Type B pancreatic cell (in vitro differentiated cells): Measurements from ENCODE around the gene CCNC. TPM values are rescaled to one million over a fixed set of nuclear protein-coding genes. Genes with fewer than 3 reads are reported as not detected.
A peak's percentile ranks its signal among the peaks of the same experiment; 100 is the strongest.

ENCODE experiments used
- DNase-seq: peaks from one replicate; pipeline ENCODE4 v3.0.0; 2021; ENCODE audit warnings: mixed read lengths; ENCODE audit not compliant: unreplicated experiment; ENCODE audit errors: extremely low spot score
- H3K27ac Mint-ChIP-seq: 2 replicates; pipeline ENCODE4 v1.8.0; 2021; ENCODE audit warnings: mild to moderate bottlenecking, mixed read lengths
- H3K27me3 Mint-ChIP-seq: 2 replicates; pipeline ENCODE4 v1.8.0; 2021; ENCODE audit warnings: mixed read lengths
- H3K36me3 Mint-ChIP-seq: 2 replicates; pipeline ENCODE4 v1.8.0; 2021; ENCODE audit warnings: mixed read lengths
- H3K4me1 Mint-ChIP-seq: one replicate; pipeline ENCODE4 v1.8.0; 2021; ENCODE audit warnings: mixed read lengths; ENCODE audit not compliant: unreplicated experiment
- H3K4me3 Mint-ChIP-seq: 2 replicates; pipeline ENCODE4 v1.8.0; 2021; ENCODE audit warnings: mild to moderate bottlenecking, mixed read lengths
- H3K9me3 Mint-ChIP-seq: 2 replicates; pipeline ENCODE4 v1.8.0; 2021; ENCODE audit warnings: mixed read lengths
- CTCF ChIP-seq: fragments of 200-600 bp; sonication (generic); conservative IDR thresholded peaks from 2 replicates; pipeline ENCODE4 v1.5.0; 2021; ENCODE audit warnings: antibody characterized with exemption, mild to moderate bottlenecking
- total RNA-seq: library from RNA; stranded (reverse); gene quantifications from 2 replicates; pipeline ENCODE4 v1.2.1, GENCODE V29; 2021; ENCODE audit warnings: low replicate concordance

CCNC gene
- total RNA-seq, 1 donor from 2014 or later = 52.0 TPM

DNA sequence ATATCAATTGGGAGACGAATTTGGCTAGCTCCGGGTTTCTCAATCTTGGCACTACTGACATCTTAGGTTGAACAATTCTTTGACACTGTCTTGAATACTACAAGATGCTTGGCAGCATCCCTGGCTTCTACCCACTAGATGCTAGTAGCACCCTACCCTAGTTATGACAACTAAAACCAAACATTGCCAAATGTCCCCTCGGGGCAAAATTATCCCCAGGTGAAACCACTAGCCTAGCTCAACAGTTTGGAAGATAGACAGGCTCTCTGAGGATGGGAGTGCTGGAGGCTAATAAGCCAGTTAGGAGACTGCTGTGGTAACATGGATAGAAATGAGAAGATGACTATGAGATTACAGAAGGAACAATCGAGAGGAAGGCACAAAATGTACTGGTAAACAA lies 20.9 kb downstream of the CCNC start:
- no peaks in the 10 kb centered on the region for H3K4me1 Mint-ChIP-seq
- peaks cover 29% of the 10 kb centered on the region for H3K36me3 Mint-ChIP-seq
- H3K9me3 Mint-ChIP-seq = no peaks in the 10 kb centered on the region
- no peaks in the 10 kb centered on the region for H3K27me3 Mint-ChIP-seq
- no peak overlapping the region for H3K27ac Mint-ChIP-seq
- DNase-seq = no peak
- TF ChIP-seq CTCF = no peak
- H3K4me3 Mint-ChIP-seq = no peak overlapping the region

DNA sequence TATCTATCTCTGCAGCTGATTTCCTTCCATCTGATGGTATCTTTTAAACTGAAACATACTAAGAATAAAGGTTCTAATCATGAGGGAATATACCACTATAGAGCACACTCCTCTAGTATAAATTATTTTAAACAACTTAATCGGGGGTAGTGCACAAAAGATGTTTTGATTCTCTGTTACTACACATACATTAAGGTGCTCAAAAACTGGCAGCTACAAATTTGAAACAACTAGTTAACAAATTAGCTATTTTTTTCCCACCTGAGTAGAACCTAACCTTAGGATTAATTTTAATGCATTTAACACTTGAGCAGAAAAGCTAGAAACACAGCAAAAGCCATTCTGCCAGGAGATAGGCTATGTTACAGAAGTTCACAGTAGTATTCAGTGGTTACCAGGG lies 23.0 kb downstream of the CCNC start:
- H3K36me3 Mint-ChIP-seq = peaks cover 29% of the 10 kb centered on the region
- no peaks in the 10 kb centered on the region for H3K4me1 Mint-ChIP-seq
- no peak overlapping the region for H3K27ac Mint-ChIP-seq
- H3K9me3 Mint-ChIP-seq = no peaks in the 10 kb centered on the region
- no peak for DNase-seq
- no peak for TF ChIP-seq CTCF
- no peak overlapping the region for H3K4me3 Mint-ChIP-seq
- H3K27me3 Mint-ChIP-seq = no peaks in the 10 kb centered on the region

DNA sequence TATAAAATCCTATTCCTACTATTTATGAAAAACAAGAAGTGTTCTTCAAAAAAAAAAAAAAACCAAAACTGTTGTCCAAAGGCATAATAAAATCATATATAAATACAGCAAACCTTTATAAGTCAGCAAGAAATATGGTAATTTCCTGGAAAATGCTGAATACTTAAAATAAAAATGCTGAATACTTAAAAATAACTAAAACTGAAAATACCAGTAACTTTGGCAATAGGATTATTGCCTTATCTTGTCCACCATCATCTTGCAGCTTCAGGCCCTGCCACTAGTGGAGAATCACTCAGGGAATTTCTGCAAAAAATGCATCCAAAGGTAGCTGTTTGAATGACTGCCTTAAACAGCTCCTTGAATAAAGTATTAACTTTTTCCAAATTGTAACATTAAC lies 24.5 kb downstream of the CCNC start:
- Mint-ChIP-seq H3K9me3 (no peaks in the 10 kb centered on the region), H3K27ac (no peak overlapping the region), H3K36me3 (peaks cover 26% of the 10 kb centered on the region), H3K27me3 (no peaks in the 10 kb centered on the region), H3K4me1 (no peaks in the 10 kb centered on the region), H3K4me3 (no peak overlapping the region)
- TF ChIP-seq CTCF = peak; percentile 46
- no peak for DNase-seq

- H3K4me1 Mint-ChIP-seq = no peaks in the 10 kb centered on the region
- no peak overlapping the region for H3K4me3 Mint-ChIP-seq
- no peak for TF ChIP-seq CTCF
- DNase-seq = no peak
- H3K27me3 Mint-ChIP-seq = no peaks in the 10 kb centered on the region
- no peaks in the 10 kb centered on the region for H3K9me3 Mint-ChIP-seq
- no peak overlapping the region for H3K27ac Mint-ChIP-seq
- peaks cover 22% of the 10 kb centered on the region for H3K36me3 Mint-ChIP-seq
Observed at GRCh38 chr6:99530627-99531026, 37.8 kb downstream of the CCNC start.

GRCh38 chr6:99522531-99522930 lies 45.9 kb downstream of the CCNC start:
- H3K27me3 Mint-ChIP-seq = no peaks in the 10 kb centered on the region
- no peak overlapping the region for H3K27ac Mint-ChIP-seq
- DNase-seq = no peak
- TF ChIP-seq CTCF = no peak
- H3K36me3 Mint-ChIP-seq = peaks cover 3% of the 10 kb centered on the region
- peaks cover 9% of the 10 kb centered on the region for H3K4me1 Mint-ChIP-seq
- no peak overlapping the region for H3K4me3 Mint-ChIP-seq
- no peaks in the 10 kb centered on the region for H3K9me3 Mint-ChIP-seq

DNA sequence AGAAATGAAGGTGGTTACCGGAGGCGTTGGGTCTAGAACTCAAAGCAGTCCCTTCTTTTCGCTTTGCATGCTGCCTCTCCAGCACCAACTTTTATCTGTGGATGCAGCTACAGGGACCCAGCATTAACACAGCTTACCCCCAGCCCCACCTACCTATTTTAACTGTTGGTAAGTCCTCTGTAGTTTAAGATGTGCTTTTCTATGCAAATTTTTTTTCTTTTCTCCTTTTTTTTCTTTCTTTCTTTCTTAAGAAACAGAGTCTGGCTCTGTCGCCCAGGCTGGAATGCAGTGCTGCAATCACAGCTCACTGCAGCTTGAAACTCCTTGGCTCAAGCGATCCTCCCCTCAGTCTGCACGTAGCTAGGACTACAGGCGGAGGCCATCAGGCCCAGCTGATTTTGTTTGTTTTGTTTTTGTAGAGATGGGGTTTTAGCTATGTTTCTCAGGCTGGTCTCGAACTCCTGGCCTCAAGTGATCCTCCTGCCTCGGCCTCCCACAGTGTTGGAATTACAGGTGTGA lies 46.8 kb downstream of the CCNC start:
- Mint-ChIP-seq H3K4me3 (peak overlapping the region; percentile 99), H3K4me1 (peaks cover 9% of the 10 kb centered on the region), H3K27me3 (no peaks in the 10 kb centered on the region), H3K9me3 (no peaks in the 10 kb centered on the region), H3K27ac (peak overlapping the region; percentile 98), H3K36me3 (peaks cover 3% of the 10 kb centered on the region)
- no peak for DNase-seq
- TF ChIP-seq CTCF = no peak
